Suprapubic skin (tissue), 4 donors: ENCODE data around the gene PMF1.

ENCODE experiments used
- CTCF ChIP-seq, 2 donors: fragments of 200-600 bp in 1 of 2; fragments of 450-650 bp in 1 of 2; sonication (generic) in 1 of 2; IDR thresholded peaks; one replicate each; pipeline ENCODE4 v1.5.1; 2016 to 2019; ENCODE audit warnings: antibody characterized with exemption in 2 of 2, mild to moderate bottlenecking in 1 of 2, moderate library complexity in 1 of 2
- EP300 ChIP-seq: sonication (generic); formaldehyde crosslinking; IDR thresholded peaks from one replicate; pipeline ENCODE4 v1.6.1; 2017; ENCODE audit warnings: antibody characterized with exemption
- POLR2A ChIP-seq, 2 donors: fragments of 450-650 bp; IDR thresholded peaks; one replicate each; pipeline ENCODE4 v1.6.1; 2017; ENCODE audit warnings: antibody characterized with exemption in 2 of 2, mild to moderate bottlenecking in 2 of 2, moderate library complexity in 2 of 2
- POLR2AphosphoS5 ChIP-seq, 3 donors: sonication (generic); formaldehyde crosslinking; IDR thresholded peaks; one replicate each; pipeline ENCODE4 v1.6.1; 2017; ENCODE audit warnings: antibody characterized with exemption in 3 of 3

GRCh38 chr1:156164125-156164831, 48.5 kb upstream of the PMF1 start:
- TF ChIP-seq CTCF (IDR thresholded peaks at IDR 0.05) (no peak), POLR2AphosphoS5 (IDR thresholded peaks at IDR 0.05) (no peak), EP300 (no peak), POLR2A (IDR thresholded peaks at IDR 0.05) (no peak)
